SU-DHL-6 (cell line): Measurements from ENCODE around the gene HIGD2B.
"Not testable (repeated sequence)": the region's sequence is repeated elsewhere in the genome, so short reads cannot be mapped to it uniquely, and the experiment has no call there.

ENCODE experiments used
- CTCF ChIP-seq: fragments of 200-600 bp; sonication (generic); IDR thresholded peaks from one replicate; pipeline ENCODE4 v1.5.1; 2017; ENCODE audit warnings: antibody characterized with exemption, mild to moderate bottlenecking, low read length, moderate library complexity; ENCODE audit not compliant: insufficient read depth, poor library complexity, severe bottlenecking
- EZH2phosphoT487 ChIP-seq: fragments of 200-600 bp; sonication (generic), shearing (Covaris generic); conservative IDR thresholded peaks from 2 replicates; pipeline ENCODE4 v1.6.1; 2018; ENCODE audit warnings: mild to moderate bottlenecking, antibody characterized with exemption, low read length, moderate library complexity, mixed read lengths

- TF ChIP-seq EZH2phosphoT487, CTCF: not testable (repeated sequence)
Measured at GRCh38 chr15:72661081-72661480, 24.9 kb downstream of the HIGD2B start.
